TTC549 (cell line): ENCODE results near the gene MBD3L3.
"Not testable (repeated sequence)": the region's sequence is repeated elsewhere in the genome, so short reads cannot be mapped to it uniquely, and the experiment has no call there.

Source experiments
- FAIRE-seq: peaks from 2 replicates; lab custom pipeline; 2012; peaks lifted over from hg19 to GRCh38; lab: Jason Lieb, UNC

The MBD3L3 gene

GRCh38 chr19:7058576-7058975 is at the start of gene MBD3L3:
Gene MBD3L3 (minus strand): TSS chr19:7058676. CDS start chr19:7058605, 71 bp downstream.
- FAIRE-seq: not testable (repeated sequence)

GRCh38 chr19:7106711-7107657 is 48.5 kb upstream of the MBD3L3 start:
- FAIRE-seq: no peak

GRCh38 chr19:7104747-7105447 is 46.4 kb upstream of the MBD3L3 start:
- FAIRE-seq: no peak

DNA sequence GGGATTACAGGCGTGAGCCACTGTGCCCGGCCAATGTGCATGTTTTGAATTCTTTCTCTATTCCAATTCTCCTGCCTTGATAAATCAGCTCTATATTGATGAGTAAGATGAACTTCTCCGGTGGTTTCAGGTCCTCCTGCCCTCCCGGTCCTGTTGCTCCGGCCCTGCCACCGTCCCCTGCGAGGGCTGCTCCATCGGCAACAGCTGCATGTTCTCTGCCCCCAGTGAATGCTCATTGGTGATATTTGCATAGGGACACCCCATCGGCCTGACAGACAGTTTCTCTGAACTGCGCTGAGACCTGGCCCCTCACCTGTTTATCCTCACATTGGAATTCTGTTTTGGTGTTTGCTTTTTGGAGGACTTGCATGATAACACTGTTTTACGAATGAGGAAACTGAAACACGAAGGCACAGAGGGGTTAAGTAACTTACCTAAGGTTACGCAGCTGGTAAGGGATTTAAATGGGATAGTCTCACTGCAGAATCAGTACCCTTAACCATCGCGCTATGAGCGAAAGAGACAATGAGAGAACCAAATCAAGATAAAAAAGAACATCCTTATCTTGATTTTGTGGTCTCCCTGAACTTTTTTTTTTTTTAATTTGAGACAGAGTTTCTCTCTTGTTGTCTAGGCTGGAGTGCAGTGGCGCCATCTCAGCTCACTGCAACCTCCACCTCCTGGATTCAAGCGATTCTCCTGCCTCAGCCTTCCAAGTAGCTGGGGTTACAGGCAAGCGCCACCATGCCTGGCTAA is 43.2 kb upstream of the MBD3L3 start:
- no peak for FAIRE-seq

GRCh38 chr19:7099597-7099921 is 41.1 kb upstream of the MBD3L3 start:
- FAIRE-seq: no peak

DNA sequence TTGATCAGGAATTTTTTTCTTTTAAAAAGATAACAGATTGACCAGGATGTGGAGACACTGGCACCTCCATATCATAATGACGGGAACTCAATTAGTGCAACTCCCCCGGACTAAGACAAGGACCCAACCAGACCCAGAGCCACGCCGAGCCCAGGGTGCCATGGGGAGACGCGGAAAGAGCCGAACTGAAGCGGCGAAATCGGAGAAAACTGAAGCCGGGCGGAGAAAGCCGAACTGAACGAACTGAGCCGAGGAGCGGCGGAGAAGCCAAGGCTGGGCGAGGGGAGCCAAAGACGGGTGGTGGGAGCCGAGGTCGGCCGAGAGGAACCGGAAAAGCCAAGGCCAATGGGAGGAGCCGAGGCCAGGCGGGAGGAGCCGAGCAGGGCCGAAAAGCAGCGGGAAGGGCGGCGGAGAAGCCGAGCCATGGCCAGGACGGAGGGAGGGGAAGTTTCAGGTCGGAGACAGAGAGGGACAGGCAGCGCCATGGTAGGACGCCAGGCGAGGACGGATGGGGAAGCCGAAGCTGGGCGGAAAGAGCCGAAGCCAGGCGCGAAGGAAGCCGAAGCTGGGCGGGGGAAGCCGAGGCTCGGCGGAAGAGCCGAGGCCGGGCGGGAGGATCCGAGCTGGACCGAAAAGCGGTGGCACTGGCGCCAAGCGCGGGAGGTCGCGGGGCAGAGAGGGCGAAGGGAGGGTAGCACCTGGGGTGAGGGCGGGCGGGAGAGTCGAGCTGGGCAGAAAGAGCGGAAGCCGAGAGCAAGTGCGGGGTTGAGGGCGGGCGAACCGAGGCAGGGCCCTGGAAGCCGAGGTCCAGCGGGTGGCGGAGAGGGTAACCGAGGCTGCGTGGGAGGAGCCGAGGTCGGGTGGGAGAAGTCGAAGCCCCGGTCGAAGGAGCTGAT is 40.5 kb upstream of the MBD3L3 start:
- FAIRE-seq: peak; percentile 40

DNA sequence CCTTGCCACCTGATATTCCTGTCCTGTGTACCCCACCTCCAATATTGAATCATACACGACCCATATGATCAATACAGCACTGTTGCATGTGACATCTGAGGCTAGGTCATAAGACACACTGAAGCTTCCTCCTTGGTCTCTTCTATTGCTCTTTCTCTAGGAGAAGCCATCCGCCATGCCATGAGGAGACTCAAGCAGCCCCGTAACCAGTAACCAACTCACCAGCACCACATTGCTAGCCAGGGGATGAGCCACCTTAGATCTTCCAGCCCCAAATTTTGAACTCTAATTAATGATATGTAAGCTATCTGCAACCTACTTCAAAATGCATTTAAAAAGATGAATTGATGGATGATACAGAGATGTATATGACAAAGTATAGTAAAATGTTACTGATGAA is 39.6 kb upstream of the MBD3L3 start:
- no peak for FAIRE-seq

GRCh38 chr19:7088999-7089398 is 30.5 kb upstream of the MBD3L3 start:
- FAIRE-seq: no peak

DNA sequence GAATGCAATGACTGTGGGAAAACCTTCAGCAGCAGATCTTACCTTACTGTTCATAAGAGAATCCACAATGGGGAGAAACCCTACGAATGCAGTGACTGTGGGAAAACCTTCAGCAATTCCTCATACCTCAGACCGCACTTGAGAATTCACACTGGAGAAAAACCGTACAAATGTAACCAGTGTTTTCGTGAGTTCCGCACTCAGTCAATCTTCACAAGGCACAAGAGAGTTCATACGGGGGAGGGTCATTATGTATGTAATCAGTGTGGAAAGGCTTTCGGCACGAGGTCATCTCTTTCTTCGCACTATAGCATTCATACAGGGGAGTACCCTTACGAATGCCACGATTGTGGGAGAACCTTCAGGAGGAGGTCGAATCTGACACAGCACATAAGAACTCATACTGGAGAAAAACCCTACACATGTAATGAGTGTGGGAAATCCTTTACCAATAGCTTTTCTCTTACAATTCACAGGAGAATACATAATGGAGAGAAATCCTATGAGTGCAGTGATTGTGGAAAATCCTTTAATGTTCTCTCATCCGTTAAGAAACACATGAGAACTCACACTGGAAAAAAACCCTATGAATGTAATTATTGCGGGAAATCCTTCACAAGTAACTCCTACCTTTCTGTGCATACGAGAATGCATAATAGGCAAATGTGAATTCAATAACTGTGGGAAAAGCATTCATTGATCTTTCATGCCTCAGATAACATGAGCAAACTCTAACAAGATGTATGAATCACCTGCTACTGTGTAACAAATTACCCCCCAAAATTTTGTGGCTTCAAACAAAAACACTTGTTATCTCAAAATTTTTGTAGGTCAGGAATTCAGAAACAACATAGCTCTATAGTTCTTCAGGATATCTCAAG is 24.8 kb upstream of the MBD3L3 start:
- FAIRE-seq: no peak

DNA sequence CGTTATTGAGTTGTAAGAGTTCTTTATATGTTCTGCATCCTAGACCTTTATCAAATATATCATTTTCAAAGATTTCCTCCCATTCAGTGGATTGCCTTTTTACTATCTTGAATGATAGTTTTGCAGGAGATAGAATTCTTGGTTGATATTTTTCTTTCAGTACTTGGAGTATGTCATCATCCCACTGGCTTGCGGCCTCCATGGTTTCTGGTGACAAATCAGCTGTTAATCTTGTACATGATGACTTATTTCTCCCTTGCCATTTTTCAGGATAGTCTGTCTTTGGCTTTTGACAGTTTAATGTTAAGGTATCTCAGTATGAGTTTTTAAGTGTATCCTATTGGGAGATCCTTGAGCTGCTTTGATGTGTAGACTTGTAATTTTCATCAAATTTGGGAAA is 19.5 kb upstream of the MBD3L3 start:
- no peak for FAIRE-seq

DNA sequence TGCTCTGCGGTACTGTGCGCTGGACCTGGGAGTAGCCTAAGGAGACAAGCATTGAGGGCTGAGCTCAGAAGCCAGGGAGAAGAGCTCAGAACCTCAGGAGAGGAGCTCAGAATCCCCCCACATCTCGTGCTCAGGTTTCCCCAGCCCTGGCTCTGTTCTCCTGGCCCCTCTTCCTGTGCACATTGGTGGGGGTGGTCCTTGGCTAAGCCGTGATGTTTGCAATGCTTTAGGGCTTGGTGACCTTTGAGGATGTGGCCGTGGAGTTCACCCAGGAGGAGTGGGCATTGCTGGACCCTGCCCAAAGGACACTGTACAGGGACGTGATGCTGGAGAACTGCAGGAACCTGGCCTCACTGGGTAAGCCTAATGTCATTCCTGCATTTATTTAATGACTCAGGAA is 17.7 kb upstream of the MBD3L3 start:
- FAIRE-seq: no peak

DNA sequence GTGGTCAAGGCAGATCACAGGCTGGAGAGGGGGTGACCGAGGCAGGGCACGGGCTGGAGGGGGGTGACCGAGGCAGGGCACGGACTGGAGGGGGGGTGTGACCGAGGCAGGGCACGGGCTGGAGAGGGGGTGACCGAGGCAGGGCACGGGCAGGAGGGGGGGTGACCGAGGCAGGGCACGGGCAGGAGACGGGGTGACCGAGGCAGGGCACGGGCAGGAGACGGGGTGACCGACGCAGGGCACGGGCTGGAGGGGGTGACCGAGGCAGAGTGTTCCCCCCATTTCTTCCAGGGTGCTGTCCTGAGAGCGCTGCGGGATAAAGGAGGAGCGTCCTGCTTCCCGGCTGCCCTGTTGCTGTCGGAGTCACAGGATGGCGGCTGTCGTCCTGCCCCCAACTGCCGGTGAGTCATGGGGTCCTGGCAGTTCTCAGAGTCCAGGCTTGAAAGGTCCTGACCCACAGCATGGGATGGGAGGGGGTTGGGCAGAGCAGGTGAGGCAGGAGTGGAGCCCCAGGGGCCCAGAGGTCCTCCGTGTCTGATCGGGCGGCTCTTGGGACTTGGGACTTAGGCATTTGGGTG is 16.3 kb upstream of the MBD3L3 start:
- FAIRE-seq: no peak

GRCh38 chr19:7072541-7072940 is 14.1 kb upstream of the MBD3L3 start:
- no peak for FAIRE-seq

DNA sequence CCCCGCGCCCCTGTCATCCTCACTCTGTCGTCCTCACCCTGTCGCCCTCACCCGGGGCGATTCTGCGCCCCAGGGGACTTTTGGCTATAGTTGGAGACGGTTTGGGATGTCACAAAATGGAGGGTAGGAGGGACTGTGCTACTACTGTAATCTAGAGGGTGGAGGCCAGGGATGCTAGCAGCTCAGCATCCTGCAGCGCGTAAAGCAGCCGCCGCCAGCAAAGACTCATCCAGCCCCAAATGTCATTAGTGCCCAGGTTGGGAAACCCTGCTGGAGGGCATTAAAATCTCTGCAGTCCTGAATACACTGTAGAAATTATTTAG is 11.4 kb upstream of the MBD3L3 start:
- no peak for FAIRE-seq

DNA sequence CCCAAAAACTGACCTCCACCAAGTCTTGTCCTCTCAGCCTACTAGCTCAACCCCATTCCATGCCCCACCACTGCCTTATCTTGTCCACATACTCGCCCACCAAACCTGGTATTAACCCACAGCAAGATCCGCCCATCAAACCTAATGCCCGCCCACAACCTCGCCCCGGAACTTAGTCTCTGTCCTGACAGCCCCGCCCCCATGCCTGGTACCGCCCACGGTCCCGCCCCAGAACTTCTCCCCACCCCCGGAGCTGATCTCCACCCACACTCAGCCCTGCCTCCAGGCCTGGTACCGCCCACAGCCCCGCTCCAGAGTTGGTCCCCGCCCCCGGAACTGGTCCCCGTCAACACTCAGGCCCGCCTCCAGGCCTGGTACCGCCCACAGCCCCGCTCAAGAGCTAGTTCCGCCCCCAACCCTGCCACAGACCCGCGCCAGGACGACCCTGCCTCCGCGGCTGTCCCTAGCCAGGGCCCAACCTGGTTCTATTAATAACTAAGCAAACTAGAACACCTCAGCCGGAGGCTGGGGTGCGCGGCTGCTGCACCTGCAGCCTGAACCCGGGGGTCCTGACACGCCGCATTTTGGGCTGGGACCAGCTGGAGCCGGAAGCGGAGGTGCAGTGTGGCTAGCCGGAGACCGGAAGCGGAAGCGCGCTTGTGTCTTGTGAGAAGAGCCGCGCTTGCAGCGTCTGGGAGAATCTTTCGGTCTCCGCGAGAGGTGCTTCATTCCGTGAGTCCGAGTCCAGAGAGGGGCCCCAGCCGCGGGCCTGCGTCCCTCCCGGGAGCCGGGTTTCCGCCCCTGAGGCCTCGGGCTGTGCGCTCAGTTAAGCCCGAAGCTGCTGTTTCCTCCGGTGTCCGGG is 10.8 kb upstream of the MBD3L3 start, which contains the start of gene ZNF557:
ZNF557 (plus strand) TSS at position 662 of the 862 bp plus-strand sequence. CDS start 5,372 bp downstream, outside the sequence.
- no peak for FAIRE-seq

DNA sequence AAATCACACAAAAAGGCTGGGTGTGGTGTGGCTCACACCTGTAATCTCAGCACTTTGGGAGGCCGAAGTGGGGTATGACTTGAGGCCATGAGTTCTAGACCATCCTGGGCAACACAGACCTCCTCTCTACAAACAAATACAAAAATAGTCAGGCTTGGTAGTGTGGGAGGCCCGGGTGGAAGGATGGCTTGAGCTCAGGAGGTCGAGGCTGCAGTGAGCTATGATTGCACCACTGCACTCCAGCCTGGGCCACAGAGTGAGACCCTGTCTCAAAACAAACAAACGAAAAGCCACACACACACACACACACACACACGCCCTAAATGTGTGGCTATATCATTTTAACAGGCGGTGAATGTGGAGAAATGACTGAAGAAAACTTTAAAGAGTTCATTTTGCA is 10.1 kb upstream of the MBD3L3 start:
- no peak for FAIRE-seq

- no peak for FAIRE-seq
These were observed 9.2 kb upstream of the MBD3L3 start for GRCh38 chr19:7067716-7068115.

DNA sequence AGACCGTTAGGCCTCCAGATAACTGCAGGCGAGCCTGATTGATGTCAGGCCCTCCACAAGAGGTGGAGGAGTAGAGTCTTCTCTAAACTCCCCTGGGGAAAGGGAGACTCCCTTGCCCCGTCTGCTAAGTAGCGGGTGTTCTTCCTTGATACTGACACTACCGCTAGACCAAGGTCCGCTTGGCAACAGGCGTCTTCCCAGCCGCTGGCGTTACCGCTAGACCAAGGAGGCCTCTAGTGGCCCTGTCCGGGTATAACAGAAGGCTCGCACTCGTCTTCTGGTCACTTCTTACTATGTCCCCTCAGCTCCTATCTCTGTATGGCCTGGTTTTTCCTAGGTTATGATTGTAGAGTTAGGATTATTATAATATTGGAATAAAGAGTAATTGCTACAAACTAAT is 8.6 kb upstream of the MBD3L3 start:
- peak; percentile 26 for FAIRE-seq

- FAIRE-seq: no peak
These were observed 5.4 kb upstream of the MBD3L3 start for GRCh38 chr19:7063764-7064418.
